HG02973 (cell line): ENCODE measurements around the gene SSTR3.
"Not testable (repeated sequence)": the region's sequence is repeated elsewhere in the genome, so short reads cannot be mapped to it uniquely, and the experiment has no call there.

ENCODE experiments used
- ATAC-seq: cut with Tn5 transposase; IDR thresholded peaks from one replicate; pipeline ENCODE4 v1.9.1; 2021; ENCODE audit warnings: moderate library complexity; ENCODE audit not compliant: unreplicated experiment

SSTR3 gene

DNA sequence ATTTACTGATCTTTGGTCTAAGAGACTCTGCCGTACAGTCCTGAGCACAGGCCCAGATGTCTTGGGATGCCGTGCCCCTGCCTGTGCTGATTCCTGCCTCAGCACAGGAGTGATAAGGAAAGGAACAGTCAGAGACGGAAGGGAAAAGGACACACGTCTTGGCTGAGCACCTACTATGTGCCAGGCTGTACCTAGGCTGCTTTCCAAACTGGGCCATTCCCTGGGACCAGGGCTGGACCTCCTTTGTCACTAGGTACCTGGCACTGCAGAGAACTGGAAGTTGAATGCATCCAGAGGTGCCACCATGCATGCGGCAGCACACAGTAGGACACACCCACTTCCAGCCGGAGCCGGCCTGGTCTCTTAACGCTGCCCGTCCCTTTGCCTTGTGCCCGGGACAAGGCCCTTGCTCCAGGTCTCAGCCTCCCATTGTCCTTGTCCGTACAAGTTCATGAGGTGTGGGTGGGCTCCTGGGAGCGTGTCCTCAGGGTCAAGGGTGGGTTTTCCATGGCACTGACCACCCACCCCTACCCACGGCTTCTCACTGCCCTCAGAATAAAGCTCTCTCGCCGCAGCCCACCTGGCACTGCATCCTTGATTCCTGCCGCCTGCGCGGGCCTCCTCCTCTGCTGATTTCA, 1.1 kb upstream of the SSTR3 start:
- no peak for ATAC-seq

DNA sequence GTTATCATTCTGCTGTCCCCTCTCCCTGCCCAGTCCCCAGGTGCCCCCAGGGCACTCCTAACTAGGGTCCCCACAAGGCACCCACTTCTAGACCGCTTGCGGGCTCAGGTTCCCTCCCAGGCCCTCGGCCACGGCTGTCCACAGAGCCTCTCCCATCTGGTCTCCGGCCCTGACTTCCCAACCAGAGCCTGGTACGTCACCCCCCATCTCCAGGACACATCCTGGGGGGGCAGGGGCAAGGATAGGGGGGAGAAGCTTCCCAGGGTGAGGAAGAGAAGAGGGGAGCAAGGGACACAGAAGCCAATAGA, 457 bp downstream of the SSTR3 start:
- no peak for ATAC-seq

DNA sequence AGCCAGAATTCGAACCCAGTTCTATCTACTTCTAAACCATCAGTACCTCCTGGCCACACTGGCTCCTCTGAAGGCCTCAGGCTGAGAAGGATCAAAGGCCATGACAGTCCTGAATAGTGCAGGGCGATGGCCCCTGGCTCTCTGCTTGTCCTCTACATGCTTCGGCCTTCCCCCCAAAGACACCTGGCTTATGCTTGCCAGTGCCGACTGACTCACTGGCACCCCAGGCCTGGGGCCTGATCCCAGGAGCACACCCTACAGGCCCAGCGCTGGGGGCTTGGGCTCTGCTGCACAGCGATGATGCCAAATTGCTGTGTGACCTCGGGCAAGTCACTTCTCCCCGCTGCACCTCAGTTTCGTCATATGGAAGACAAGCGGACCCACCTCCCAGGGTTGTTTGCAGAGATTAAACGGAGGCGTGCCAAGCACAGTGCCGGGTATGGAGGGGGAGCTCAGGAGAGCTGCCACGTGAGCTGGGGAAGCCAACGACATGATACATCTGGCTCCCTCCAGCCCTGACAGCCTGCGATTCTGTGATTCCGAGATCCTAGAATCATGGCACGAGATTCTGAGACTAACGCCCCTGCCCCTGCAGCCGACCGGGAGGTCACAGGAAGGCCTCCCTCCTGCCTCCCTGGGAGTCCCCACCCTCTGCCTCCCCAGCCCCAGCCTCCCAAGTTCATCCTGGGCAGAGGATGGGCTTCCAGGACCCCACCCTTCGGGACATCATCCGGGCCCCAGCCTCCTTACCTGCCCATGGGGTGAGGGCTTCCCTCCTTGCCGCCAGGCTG, 1.0 kb downstream of the SSTR3 start:
- no peak for ATAC-seq

DNA sequence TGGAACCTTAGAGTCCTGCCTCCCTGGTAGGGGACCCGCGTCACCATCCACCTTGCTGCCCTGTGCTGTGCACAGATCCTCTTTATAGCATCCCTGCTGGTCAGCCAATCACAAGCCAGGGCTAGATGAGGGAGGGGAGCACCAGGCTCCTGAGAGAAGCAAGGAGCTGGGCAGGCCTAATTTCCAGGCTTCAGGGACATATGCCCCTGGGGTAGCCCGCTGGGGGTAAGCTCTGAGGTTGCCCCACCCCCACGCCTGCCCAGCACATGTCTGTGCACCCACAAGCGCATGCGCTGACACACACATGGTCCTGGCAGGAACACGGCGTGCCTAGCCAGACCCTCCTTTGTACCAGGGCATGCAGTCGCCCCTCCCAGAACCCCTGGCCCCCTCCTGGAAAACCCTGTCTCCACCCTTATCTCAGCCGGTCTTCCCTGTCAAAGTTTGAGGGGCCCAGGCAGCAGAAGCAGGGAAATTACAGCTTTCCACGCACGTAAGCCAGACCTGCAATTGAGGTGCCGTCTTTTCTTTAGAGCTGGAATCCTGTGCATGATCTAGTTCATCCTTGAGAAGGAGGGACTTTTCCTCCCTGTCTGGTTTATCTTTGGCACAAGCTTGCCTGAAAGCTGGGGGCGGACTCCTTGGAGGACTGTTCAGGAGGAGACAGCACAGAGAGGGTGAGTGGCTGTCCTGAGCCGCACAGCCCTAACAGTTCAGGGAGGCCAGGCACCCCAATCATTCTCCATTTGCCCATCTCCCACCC, 2.1 kb downstream of the SSTR3 start:
- no peak for ATAC-seq

DNA sequence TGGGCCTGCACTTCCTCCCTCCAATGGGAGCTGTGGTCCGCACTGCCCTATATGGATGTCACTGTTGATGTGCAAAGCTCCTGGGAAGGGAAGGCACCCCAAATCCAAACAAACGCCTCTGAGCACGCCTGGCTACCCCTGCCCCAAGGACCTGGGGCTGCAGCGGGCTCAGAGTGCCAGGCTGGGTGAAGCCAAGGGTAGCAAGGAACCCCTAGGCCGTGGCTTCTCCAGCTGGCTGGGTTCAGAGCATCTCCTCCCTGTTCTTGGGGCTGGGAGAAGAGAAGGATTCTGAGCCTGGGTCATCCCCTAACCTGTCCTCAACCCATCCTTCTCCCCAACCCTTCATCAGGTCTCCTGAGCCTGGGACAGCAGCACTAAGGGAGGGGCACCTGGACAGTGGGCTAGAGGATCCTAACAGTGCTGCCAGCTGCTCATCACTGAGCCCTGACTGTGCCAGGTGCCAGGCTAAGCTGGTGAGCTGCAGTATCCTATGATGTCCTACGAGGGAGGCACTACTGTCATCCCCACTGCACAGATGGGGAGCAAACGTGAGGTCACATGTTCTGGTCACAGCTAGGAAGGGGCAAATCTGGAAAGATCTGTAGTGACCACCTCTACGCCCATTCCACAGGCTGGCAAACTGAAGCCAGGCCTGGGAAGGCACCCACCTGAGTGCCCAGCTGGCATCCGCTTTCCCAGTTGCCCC, 3.0 kb downstream of the SSTR3 start:
- ATAC-seq: no peak

DNA sequence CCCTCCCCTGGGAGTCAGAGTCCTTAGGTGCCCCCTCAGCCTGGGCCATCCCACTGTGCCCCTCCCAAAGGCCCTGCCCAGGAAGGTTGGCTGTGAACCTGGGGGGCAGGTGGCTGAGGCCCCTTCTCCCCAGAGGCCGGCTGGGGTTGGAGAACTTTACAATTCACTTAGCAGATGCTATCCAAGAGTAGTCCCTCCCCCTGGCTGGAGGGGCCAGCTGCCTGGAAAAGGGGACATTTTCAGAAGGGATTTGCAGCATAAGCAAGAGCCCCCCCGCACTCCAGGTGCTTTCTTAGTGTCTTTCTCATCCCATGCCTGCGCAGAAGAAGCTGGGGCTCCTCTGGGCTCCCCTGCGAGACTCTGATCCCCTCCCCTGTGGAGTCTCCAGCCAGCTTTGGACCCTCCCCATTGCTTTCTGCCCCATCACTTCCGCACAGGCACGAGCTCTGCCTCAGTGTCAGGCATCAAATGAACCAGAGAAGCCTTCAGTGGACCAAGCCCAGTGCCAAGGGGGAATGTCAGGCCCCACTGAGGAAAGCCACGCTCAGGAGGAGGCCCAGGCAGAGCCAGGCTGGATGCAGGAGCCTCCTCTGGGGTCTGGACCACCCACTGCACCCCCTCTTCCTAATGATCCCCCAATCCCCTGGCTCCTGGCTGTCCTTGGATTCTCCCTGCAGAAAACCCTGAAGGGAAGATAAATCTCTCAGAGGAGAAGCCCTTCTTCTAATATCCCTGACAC, 3.7 kb downstream of the SSTR3 start:
- no peak for ATAC-seq

DNA sequence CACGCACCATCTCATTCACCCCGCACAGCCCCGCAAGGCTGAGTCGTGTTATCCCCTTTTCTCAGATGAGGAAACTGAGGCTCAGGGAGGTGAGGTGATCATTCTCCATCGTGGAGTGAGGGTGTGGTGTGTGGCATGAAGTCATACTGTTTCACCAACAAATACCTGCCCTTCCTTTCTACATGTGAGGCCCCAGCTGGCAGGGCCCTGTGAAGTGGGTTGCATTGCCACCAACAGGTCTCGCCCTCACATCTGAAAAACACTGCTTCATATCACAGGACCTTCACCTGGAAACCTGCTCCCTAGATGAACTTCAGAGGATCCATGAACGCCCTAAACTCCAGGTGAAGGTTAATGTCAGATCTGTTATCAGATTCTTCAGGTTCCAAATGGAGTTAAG, 4.3 kb downstream of the SSTR3 start:
- ATAC-seq: no peak

DNA sequence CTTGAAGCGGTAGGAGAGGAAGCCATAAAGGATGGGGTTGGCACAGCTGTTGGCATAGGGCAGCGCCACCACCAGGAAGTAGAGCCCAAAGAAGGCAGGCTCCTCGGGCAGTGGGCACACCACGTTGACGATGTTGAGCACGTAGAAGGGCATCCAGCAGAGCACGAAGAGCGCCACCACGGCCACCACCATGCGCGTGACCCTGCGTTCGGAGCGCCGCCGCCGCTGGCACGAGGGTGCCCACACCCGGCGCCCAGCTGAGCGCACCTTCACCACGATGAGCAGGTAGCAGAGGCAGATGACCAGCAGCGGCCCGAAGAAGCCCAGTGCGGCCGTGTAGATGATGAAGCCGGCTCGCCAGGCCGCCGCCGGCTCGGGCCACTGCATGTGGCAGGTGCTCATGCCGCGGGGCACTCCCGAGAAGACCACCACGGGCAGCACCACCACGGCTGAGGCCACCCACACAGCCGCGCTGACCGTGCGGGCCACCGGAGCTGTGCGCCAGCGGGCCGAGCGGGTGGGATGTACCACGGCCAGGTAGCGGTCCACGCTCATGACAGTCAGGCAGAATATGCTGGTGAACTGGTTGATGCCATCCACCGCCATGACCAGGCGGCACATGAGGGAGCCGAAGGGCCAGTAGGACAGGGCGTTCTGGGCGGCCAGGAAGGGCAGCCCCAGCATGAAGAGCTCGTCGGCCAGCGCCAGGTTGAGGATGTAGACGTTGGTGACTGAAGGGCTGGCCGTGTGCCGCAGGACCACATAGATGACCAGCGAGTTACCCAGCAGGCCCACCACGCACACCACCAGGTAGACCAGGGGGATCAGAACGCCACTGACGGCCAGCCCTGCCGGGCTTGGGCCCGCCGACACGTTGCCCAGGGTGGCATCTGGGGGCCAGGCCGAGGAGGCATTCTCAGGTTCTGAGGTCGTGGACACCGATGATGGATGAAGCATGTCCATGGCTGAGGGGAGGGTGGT, 5.1 kb downstream of the SSTR3 start:
- ATAC-seq: no peak

DNA sequence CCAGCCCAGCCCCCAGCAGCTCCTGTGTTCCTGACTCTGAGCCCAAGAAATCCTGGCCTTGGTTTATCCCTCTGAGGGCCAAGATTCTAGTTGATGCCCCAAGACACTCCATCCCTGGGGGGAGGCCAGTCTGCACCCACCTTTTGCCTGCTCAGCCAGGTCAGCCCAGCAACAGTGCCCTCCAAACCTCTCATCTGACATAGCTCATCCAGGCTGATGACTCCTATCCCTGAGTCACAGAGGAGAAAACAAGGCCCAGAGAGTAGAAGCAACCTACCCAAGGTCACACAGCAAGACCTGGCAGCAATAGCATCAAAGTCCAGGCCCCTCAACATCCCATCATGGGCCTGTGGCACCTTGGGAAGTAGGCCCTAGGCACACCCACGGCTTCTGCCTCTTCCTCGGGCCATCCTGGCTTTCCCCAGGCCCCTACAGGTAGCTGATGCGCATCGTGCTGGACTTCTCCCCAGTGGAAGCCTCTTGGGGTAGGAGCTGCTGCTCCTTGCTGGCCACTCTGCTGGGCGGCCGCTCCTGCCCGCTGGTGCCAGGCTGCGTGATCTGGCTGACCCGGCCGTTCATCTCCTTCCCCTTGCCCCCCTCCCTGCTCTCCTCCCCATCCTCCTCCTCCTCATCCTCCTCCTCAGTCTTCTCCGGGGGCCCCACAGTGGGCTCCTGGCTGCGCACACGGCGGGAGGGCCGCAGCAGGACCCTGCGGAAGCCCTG, 6.0 kb downstream of the SSTR3 start:
- ATAC-seq: no peak

DNA sequence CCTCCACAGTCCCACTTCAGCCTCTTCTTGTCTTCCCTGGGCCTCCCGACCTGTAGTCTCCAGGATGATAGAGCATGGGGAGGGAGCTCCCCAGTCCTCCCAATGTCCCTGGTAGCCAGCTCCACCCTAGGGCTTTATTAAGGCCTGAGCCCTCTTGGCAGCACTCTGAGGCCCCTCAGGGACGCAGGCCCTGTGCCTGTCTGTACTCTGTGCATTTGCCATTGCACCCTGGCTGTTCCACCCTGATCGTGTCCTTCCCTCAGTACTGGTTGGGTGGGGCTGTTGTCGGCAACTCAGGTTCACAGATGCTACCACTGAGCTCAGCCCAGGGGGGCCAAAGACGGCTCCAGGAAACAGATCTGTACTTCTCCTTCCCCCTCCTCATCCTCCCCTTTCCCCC, 7.2 kb downstream of the SSTR3 start:
- no peak for ATAC-seq

DNA sequence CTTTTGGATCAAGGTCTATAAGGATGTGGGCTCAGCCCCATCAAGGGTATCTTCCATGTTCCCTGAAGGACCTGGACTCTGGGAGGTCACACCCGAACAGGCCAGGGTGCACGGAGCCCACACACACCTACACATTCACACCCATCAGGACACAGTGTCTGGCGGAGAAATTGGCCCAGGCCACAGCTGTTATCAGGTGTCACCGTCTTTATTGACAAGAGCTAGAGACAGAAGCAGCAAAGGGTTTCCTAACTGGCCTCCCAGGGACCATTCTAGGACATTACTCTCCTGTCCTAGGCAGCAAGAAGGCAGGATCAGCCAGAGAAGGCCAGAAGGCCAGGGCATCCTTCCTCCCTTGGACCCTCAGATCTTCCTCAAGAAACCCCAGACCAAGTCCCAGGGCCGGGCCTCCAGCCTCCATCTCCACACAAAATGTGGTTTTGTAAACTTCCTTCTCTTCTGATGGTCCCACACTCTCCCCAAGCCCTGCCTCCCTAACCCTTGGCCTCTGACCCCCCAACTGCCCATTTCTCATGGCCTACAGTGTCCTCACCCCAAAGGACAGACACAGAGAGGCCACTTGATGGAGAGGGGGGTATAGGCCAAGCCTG, 8.1 kb downstream of the SSTR3 start:
- no peak for ATAC-seq

DNA sequence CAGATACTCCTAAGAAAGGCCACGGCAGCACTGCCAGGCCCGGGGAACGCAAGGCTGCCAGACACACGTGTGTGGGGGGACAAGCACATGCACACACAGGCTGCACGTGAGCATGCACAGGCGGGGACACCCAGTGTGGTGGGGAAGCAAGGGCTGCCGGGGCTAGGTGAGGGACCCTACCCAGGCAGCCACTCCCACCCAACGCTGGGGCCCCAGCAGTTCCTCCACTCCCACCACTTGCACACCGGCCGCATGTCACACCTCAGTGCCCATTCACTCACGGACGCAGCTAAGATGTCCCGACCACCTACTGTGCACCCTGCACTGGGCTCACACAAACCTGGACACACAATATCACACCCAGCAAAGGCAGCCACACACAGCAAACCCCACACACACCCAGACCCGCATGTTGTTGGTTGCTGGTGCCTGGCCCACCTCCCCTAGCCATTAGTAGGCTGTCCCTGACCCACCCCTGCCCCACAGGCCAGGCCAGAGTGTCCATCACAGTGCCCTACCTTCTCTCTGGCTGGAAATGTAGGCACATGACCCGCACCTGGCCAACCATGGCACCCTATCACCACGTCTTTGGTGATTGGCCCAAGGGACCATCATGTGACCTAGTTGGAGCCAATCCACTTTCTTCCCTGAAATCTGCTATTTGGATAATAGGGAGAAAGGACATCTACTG, 8.8 kb downstream of the SSTR3 start:
- ATAC-seq: no peak

DNA sequence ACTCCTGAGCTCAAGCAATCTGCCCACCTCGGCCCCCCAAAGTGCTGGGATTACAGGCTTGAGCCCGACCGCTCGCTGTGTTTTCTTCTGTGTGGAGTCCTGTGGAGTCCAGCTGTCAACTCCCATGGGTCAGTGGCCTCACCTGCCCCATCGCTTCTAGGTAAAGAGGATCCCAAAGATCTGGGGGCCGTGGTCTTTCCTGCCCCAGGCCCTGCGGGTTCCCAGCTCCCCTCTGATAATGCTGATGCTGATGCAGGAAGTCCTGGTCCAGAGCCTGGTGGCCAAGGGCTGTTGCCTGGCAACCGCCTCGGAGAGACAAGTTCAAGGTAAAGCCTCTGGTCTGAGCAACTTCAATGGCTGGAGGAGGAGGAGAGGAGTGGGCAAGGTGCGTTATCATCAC, 9.6 kb downstream of the SSTR3 start:
- ATAC-seq: no peak

DNA sequence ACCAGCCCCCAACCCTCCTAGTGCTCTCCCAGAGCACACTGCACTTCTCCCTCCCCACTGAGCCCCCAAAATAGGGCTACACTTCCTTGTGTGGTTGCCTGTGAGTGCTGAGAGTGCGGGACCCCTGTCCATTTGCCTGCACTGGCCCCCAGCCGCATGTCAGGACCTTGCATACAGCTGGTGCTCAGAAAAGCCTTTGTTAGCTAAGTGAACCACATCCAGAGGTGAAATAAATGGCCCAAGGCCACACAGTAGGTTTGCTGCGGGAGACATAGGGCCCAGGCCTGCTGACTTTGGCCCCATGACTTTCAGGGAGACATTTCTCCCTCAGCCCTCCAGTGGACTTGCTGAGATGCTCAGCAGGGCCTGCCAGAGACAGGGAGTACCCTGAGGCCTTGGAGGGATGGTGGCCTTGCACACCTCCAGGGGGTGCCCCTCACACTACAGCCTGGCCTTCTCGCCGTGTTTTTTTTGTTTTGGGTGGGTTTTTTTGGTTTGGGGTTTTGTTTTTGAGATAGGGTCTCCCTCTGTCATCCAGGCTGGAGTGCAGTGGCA, 10.2 kb downstream of the SSTR3 start:
- ATAC-seq: no peak

DNA sequence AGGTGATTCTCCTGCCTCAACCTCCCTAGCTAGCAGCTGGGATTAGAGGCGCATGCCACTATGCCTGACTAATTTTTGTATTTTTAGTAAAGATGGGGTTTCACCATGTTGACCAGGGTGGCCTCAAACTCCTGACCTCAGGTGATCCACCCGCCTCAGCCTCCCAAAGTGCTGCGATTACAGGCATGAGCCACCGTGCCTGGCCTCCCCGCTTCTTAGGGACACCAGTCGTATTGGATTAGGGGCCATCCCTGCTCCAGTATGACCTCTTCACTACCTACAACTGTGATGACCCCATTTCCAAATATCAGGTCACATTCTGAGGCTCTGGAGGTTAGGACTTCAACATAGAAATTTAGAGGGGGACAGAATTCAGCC, 10.8 kb downstream of the SSTR3 start:
- ATAC-seq: not testable (repeated sequence)

DNA sequence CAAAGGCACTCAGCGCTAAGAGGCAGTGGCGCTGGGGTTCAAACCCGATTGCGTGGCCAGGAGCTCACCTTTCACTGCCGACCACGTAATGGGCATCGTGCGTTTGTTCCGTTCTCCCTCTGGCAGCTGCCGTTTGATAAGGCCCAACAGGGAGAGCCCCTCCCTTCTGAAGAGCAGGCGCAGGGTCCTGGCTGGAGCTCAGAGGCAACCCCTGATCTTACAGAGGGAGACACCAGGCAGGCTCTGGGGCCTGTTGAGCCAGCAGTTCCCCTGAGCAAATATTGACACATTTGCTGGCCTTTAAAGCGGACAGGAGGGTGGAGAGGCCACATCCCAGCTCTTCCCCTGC, 12.5 kb downstream of the SSTR3 start:
- peak; percentile 4 for ATAC-seq

DNA sequence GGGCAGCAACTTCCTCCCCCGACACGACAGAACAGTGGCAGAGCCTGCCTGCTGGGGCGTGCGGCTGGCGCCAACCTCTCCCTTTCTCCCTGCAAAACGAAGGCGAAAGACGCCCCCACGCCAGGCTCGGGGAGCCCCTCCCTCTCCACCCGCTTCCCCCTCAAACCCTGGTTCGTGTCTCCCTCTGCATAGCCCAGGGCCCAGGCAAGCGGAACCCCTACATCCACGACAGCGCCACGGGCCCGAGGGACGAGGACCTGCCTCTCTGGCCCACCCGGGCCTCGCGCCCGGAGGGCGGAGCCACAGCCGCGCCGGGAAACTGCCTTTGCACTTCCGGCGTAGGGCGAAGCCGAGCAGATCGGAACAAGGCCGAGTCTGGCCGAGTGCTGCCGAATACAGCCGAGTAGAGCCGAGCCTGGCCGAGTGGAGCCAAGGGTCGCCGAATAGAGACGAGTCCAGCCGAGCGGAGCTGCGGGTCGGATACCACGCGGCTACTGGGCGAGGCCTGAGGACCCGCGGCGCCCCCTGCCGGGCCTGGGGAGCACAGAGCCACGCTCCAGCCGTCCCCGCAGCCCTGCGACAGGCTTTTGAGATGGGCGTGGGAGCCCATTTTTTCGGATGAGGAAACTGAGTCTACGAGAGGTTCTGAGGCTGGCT, 13.0 kb downstream of the SSTR3 start:
- peak; percentile 76 for ATAC-seq
